Ascending aorta (tissue), 2 donors: Measurements from ENCODE around the gene SNX10. TPM values are rescaled to one million over a fixed set of nuclear protein-coding genes. Genes with fewer than 3 reads are reported as not detected.

Source experiments
- DNase-seq, 2 donors: peaks; one replicate each; pipeline ENCODE4 v3.0.0-alpha.2; 2019; ENCODE audit warnings: low spot score in 2 of 2
- H3K27ac ChIP-seq, 2 donors: fragments of 200-600 bp; sonication (generic); one replicate each; pipeline ENCODE4 v1.5.1; 2016 to 2017; ENCODE audit warnings: mild to moderate bottlenecking in 1 of 2
- H3K27me3 ChIP-seq: fragments of 200-600 bp; sonication (generic); one replicate; pipeline ENCODE4 v1.5.1; 2017
- H3K36me3 ChIP-seq, 2 donors: fragments of 200-600 bp; sonication (generic); one replicate each; pipeline ENCODE4 v1.5.1; 2016
- H3K4me1 ChIP-seq, 2 donors: fragments of 200-600 bp; sonication (generic); one replicate each; pipeline ENCODE4 v1.5.1; 2016 to 2017; ENCODE audit warnings: mild to moderate bottlenecking in 1 of 2
- H3K4me3 ChIP-seq, 2 donors: fragments of 200-600 bp; sonication (generic); one replicate each; pipeline ENCODE4 v1.5.1; 2016 to 2017; ENCODE audit warnings: mild to moderate bottlenecking in 1 of 2
- H3K9me3 ChIP-seq, 2 donors: fragments of 200-600 bp; sonication (generic); one replicate each; pipeline ENCODE4 v1.5.1; 2016
- intact Hi-C: fragments of 100-400 bp; cut with DNase I; formaldehyde crosslinking; loops from one replicate; pipeline ENCODE4 v1.15.1; 2023
- total RNA-seq: library from RNA; depleted of rRNA; stranded (reverse); fragments of >200 nt; gene quantifications from one replicate; pipeline ENCODE4 v1.1.0, GENCODE V29; 2016
- TF ChIP-seq, protein P1 (sequence below), 3 experiments: fragments of 200-600 bp in 2 of 3; fragments of 450-650 bp in 1 of 3; sonication (generic) in 2 of 3; IDR thresholded peaks; one replicate each; pipeline ENCODE4 v1.5.1; 2016 to 2019; ENCODE audit warnings: antibody characterized with exemption in 3 of 3, mild to moderate bottlenecking in 1 of 3, moderate library complexity in 1 of 3

The SNX10 gene
- total RNA-seq, 1 donor from 2014 or later = 3.5 TPM

DNA sequence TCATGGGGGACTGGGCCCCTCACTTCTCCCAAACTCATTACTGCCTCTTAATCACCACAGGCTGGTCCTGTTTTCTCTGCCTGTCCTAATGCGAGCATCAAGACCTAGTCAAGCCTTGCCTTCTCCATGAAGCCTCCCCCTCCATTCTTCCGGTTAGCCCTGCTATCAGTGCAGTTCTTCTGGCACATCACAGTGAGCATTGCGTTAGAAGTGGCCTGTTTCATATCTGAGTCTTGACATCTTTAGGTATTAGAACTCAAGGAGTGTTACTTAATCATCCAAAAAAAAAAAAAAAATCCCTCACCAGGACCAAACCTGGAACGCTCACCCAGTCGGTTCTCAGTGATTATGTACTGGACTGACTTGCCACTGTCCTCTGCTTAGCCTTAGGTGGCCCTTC lies 17.4 kb downstream of the SNX10 start:
- DNase-seq = no peak
- no peaks in the 10 kb centered on the region for H3K27me3 ChIP-seq
- intact Hi-C loops = no loop called here
- H3K4me1 ChIP-seq = no peaks in the 10 kb centered on the region
- H3K27ac ChIP-seq = no peak overlapping the region
- no peak overlapping the region for H3K4me3 ChIP-seq
- TF ChIP-seq, protein P1, sequence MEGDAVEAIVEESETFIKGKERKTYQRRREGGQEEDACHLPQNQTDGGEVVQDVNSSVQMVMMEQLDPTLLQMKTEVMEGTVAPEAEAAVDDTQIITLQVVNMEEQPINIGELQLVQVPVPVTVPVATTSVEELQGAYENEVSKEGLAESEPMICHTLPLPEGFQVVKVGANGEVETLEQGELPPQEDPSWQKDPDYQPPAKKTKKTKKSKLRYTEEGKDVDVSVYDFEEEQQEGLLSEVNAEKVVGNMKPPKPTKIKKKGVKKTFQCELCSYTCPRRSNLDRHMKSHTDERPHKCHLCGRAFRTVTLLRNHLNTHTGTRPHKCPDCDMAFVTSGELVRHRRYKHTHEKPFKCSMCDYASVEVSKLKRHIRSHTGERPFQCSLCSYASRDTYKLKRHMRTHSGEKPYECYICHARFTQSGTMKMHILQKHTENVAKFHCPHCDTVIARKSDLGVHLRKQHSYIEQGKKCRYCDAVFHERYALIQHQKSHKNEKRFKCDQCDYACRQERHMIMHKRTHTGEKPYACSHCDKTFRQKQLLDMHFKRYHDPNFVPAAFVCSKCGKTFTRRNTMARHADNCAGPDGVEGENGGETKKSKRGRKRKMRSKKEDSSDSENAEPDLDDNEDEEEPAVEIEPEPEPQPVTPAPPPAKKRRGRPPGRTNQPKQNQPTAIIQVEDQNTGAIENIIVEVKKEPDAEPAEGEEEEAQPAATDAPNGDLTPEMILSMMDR (IDR thresholded peaks at IDR 0.05) = no peak
- no peaks in the 10 kb centered on the region for H3K36me3 ChIP-seq
- H3K9me3 ChIP-seq = no peaks in the 10 kb centered on the region

DNA sequence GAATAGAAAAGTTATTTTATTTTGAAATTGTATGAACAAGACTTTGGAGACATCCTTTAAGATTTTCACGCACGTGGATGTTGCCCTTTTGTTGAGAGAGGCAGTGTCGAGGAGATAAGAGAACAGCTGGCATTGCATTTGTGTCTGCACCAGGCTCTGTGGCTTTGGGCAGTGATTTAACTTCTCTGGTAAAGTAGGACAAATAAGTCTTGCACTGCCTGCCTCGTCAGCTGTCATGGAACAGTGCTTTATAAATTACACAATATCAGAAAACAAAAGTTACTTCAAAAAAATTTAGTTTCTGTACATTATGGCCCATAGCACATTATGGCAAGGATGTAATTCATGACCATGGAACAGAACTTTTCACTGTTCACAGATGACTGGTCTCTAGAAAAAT lies 20.1 kb downstream of the SNX10 start:
- DNase-seq = no peak
- TF ChIP-seq, protein P1 (IDR thresholded peaks at IDR 0.05) = no peak
- Histone ChIP-seq H3K4me1 (no peaks in the 10 kb centered on the region), H3K27ac (no peak overlapping the region), H3K36me3 (no peaks in the 10 kb centered on the region), H3K27me3 (no peaks in the 10 kb centered on the region), H3K4me3 (no peak overlapping the region), H3K9me3 (no peaks in the 10 kb centered on the region)
- intact Hi-C loops = no loop called here

DNA sequence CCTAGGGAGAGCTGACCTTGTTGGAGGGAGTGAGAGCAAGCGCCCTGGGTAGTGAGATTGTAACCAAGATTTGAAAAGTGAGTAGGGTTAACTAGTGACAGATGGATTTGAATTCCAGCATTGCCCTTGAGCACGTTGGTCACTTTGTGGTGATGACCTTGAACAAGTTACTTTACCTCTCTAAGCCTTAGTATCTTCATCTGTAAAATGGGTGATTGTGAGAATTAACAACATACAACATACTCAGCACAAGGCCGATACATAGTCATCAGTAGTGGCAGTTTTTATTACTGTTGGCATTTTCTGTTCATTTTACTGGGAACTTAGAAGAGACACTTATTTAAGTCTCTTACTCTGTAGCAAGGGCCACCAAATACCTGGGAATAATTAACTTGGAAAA lies 25.5 kb downstream of the SNX10 start:
- TF ChIP-seq, protein P1 (IDR thresholded peaks at IDR 0.05) = no peak

DNA sequence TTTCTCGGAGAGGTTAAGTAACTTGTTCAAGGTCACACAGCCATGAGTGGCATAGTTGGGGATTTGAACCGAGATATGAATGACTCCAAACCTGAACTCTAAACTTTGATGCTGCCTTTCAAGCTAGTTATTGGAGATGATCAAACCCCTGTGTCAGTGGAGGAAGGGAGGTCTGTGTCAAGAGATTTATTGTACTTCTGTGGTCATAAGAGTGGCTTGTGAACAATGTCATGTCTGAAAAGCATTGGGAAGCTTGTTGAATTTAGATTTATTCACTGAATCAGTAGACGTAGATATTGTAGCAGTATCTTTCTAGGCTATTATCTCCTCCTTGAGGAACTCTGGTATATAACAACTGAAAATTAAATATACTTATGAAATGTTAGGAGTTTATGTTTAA lies 27.3 kb downstream of the SNX10 start:
- DNase-seq = no peak
- H3K9me3 ChIP-seq = no peaks in the 10 kb centered on the region
- no peak overlapping the region for H3K4me3 ChIP-seq
- no peak overlapping the region for H3K27ac ChIP-seq
- H3K36me3 ChIP-seq = no peaks in the 10 kb centered on the region
- no peaks in the 10 kb centered on the region for H3K4me1 ChIP-seq
- TF ChIP-seq, protein P1 (IDR thresholded peaks at IDR 0.05) = no peak
- intact Hi-C loops = no loop called here
- no peaks in the 10 kb centered on the region for H3K27me3 ChIP-seq

More for the DNA sequence above, 25.5 kb downstream of the SNX10 start:
- no peaks in the 10 kb centered on the region for H3K36me3 ChIP-seq
- no peak overlapping the region for H3K27ac ChIP-seq
- no peak overlapping the region for H3K4me3 ChIP-seq
- H3K4me1 ChIP-seq = no peaks in the 10 kb centered on the region
- no peaks in the 10 kb centered on the region for H3K27me3 ChIP-seq
- H3K9me3 ChIP-seq = no peaks in the 10 kb centered on the region
- intact Hi-C loops = no loop called here
- DNase-seq = no peak

DNA sequence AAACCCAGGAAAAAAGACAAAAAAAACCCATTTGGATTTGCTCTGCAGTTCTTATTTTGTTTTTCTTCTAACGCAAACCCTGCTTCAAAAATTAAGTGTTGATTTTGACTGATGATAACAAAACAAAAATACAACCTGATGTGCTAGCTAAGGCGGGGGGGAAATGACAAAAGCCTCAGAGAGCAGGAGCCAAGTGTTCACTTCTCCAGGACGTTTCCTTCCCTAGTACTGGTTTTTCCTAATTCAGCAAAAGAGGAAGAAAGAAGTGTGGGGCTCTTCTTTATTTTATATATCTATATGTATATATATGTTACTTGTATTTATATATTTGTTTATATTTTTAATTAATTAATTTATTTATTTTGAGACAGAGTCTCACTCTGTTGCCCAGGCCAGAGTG lies 28.0 kb downstream of the SNX10 start:
- Histone ChIP-seq H3K4me3 (no peak overlapping the region), H3K36me3 (no peaks in the 10 kb centered on the region), H3K9me3 (no peaks in the 10 kb centered on the region), H3K4me1 (no peaks in the 10 kb centered on the region), H3K27me3 (no peaks in the 10 kb centered on the region), H3K27ac (no peak overlapping the region)
- intact Hi-C loops = no loop called here
- TF ChIP-seq, protein P1 (IDR thresholded peaks at IDR 0.05) = no peak
- DNase-seq = no peak

DNA sequence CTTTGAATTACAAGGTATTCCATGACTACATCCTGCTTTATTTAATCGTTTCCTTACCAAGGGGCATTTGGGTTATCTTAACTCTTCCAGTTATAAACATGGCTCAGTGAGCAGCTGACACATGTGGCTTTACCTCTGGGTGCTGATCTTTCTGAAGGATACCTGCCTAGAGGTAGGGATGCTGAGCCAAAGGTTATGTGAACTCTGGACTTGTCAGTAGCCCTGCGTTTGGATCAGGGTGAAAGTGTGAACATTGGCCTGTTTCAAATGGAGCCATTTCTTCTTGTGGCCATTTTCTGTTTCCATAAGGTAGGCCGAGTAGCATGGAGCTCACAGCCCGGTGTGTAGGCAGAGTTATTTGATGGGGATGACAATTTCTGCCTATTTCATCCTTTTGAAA lies 29.2 kb downstream of the SNX10 start:
- H3K4me3 ChIP-seq = no peak overlapping the region
- intact Hi-C loops = no loop called here
- DNase-seq = no peak
- no peaks in the 10 kb centered on the region for H3K9me3 ChIP-seq
- no peaks in the 10 kb centered on the region for H3K4me1 ChIP-seq
- TF ChIP-seq, protein P1 (IDR thresholded peaks at IDR 0.05) = no peak
- H3K27ac ChIP-seq = no peak overlapping the region
- H3K36me3 ChIP-seq = no peaks in the 10 kb centered on the region
- no peaks in the 10 kb centered on the region for H3K27me3 ChIP-seq
